ENCODE measurements around the gene EEF2K. TPM values are rescaled to one million over a fixed set of nuclear protein-coding genes. Genes with fewer than 3 reads are reported as not detected.

The EEF2K gene
- total RNA-seq, 1 donor: 57.3 TPM

DNA sequence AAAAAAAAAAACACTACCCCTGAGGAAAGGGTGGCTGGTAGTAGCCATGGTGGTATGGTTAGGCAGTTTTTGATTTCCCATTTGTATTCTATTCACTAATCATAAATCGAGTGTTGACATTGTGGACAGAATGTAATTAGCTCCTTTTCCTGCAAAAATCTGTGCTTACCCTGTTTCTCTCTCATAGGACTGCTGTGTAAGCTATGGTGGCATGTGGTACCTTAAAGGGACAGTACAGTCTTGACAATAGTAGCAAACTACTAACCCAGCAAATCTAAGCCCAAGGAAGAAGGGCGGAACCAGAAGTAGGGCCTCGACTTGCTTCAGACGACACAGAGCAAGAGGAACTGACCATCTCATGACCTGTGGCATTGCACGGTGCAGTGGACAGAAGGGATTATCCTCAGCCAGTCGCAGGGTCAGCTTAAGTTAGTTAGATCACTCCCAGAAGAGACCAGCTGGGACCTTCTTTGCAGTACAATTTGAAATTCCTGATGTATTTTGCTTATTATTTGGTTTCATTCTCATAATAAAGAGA is 127.4 kb downstream of the EEF2K start:
- no peak for DNase-seq (ENCODE audit: low read depth)
- no peak overlapping the region for H3K4me3 ChIP-seq (ENCODE audit: low read depth, low read length)
- TF ChIP-seq, protein P1, sequence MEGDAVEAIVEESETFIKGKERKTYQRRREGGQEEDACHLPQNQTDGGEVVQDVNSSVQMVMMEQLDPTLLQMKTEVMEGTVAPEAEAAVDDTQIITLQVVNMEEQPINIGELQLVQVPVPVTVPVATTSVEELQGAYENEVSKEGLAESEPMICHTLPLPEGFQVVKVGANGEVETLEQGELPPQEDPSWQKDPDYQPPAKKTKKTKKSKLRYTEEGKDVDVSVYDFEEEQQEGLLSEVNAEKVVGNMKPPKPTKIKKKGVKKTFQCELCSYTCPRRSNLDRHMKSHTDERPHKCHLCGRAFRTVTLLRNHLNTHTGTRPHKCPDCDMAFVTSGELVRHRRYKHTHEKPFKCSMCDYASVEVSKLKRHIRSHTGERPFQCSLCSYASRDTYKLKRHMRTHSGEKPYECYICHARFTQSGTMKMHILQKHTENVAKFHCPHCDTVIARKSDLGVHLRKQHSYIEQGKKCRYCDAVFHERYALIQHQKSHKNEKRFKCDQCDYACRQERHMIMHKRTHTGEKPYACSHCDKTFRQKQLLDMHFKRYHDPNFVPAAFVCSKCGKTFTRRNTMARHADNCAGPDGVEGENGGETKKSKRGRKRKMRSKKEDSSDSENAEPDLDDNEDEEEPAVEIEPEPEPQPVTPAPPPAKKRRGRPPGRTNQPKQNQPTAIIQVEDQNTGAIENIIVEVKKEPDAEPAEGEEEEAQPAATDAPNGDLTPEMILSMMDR (IDR thresholded peaks at IDR 0.05; ENCODE audit: insufficient read depth, low read length): no peak

DNA sequence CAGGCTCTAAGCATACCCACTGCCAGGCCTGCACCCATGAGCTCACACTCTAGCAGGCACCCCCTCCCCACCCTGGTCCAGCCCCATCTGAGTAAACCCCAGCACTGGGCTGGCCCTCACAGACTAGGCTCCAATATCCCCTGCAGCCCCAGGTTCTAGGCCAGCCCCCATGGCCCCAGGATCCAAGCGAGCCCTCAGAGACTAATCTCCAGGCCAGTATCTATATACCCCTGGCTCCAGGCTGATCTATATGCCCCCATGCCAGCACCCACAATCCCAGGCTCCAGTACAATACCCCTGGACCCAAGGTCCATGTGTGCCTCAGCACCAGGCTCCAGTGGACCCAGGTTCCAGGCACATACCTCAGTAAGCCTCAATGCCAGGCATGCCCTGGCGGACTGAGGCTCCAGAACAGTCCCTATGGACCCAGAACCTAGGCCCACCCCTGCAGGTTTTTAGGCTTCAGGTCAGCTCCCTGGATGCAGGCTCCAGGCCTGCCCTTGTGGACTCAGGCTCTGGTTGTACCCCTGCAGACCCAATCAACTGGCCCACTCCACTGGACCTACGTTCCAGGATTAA is 129.7 kb downstream of the EEF2K start:
- TF ChIP-seq, protein P1 (IDR thresholded peaks at IDR 0.05; ENCODE audit: insufficient read depth, low read length): no peak
- no peak for DNase-seq (ENCODE audit: low read depth)
- no peak overlapping the region for H3K4me3 ChIP-seq (ENCODE audit: low read depth, low read length)

DNA sequence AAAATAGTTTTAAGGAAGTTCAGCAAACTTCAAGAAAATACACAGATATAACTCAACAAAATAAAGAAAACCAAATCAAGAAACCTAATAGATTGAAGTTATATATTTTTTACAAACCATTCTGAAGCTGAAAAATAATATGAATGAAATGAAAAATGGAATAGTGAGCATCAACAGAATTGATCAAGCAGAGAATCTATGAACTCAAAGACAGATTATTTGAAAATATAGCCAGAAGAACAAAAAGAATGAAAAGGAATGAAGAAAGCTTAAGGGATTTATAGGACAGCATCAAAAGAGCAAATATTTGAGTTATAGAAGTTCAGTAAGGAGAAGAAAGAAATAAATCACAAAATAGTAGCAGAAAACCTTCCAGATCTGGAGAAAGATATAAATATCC is 130.5 kb downstream of the EEF2K start:
- TF ChIP-seq, protein P1 (IDR thresholded peaks at IDR 0.05; ENCODE audit: insufficient read depth, low read length): no peak
- no peak for DNase-seq (ENCODE audit: low read depth)

DNA sequence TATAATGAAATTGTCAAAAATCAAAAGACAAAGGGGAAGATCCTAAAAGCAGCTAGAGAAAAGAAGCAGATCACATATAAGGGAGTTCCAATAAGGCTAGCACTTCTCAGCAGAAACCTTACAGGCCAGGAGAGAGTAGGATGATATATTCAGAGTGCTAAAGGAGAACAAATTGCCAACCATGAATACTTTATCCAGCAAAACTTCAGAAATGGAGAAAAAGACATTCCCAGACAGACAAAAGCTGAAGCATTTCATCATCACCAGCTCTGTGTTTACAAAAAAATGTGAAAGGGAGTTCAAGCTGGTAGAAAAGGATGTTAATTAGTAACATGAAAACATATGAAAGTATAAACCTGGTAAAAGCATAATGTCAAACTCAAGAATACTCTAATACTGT is 131.0 kb downstream of the EEF2K start:
- TF ChIP-seq, protein P1 (IDR thresholded peaks at IDR 0.05; ENCODE audit: insufficient read depth, low read length): no peak
- no peak for DNase-seq (ENCODE audit: low read depth)
- H3K4me3 ChIP-seq (ENCODE audit: low read depth, low read length): no peak overlapping the region

More for the DNA sequence above, 130.5 kb downstream of the EEF2K start:
- H3K4me3 ChIP-seq (ENCODE audit: low read depth, low read length): no peak overlapping the region

DNA sequence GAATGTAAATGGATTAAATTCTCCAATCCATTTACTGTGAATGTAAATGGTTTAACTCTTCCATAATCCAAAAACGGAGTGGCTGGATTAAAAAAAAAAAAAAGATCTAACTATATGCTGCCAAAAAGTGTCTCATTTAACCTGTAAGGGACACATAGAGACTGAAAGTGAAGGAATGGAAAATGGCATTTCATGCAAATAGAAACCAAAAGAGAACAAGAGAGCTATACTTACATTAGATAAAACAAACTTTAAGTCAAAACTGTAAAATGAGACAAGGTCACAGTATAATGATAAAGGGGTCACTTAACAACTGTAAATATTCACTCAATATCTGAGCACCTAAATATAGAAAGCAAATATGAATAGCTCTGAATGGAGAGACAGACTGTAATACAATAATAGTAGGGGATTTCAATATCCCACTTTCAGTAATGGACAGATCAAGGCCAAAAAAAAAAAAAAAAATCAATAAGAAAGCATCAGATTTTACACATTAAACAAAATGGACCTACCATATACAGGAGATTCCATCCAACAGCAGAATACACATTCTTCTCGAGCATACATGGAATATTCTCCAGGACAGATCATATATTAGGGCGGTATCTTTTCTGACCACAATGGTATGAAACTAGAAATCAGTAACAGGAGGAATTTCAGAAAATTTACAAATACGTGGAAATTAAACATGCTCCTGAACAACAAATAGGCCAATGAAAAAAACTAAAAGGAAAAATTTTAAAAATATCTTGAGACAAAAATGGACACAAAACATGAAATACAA is 132.0 kb downstream of the EEF2K start:
- TF ChIP-seq, protein P1 (IDR thresholded peaks at IDR 0.05; ENCODE audit: insufficient read depth, low read length): no peak
- DNase-seq (ENCODE audit: low read depth): no peak
- no peak overlapping the region for H3K4me3 ChIP-seq (ENCODE audit: low read depth, low read length)

Other genes starting within 250 kb of the EEF2K start
- not detected in 2 replicates for gene PDZD9, start 205.2 kb upstream of the EEF2K start, total RNA-seq (ENCODE audit: low replicate concordance)
- gene MOSMO, start 198.2 kb upstream of the EEF2K start, total RNA-seq (ENCODE audit: low replicate concordance): 5.0 and 26.5 TPM in 2 replicates
- gene VWA3A, start 113.7 kb upstream of the EEF2K start, total RNA-seq (ENCODE audit: low replicate concordance): 0.18 TPM in 1 of 2 replicates, not detected in the other
- not detected in 2 replicates for gene SDR42E2, start 43.8 kb upstream of the EEF2K start, total RNA-seq (ENCODE audit: low replicate concordance)
- gene POLR3E, start 91.1 kb downstream of the EEF2K start, total RNA-seq (ENCODE audit: low replicate concordance): 8.6 and 29.5 TPM in 2 replicates
- gene CDR2, start 168.3 kb downstream of the EEF2K start, total RNA-seq (ENCODE audit: low replicate concordance): 20.4 and 29.7 TPM in 2 replicates